Measurements from ENCODE around the gene GCAT. TPM values are rescaled to one million over a fixed set of nuclear protein-coding genes. Genes with fewer than 3 reads are reported as not detected.
"Not testable (repeated sequence)": the region's sequence is repeated elsewhere in the genome, so short reads cannot be mapped to it uniquely, and the experiment has no call there.

GCAT gene
- total RNA-seq, 1 experiment from 2014 or later = 23.5 TPM

GRCh38 chr22:37782340-37783168 is 25.2 kb upstream of the GCAT start:
- peak; percentile 59 for DNase-seq (ENCODE audit: low spot score)

- peak; percentile 48 for DNase-seq (ENCODE audit: low spot score)
These were observed 22.8 kb upstream of the GCAT start for GRCh38 chr22:37784829-37785495.

GRCh38 chr22:37790234-37790633 is 17.5 kb upstream of the GCAT start:
- no peak for DNase-seq (ENCODE audit: low spot score)

GRCh38 chr22:37792494-37792893 is 15.2 kb upstream of the GCAT start:
- no peak for DNase-seq (ENCODE audit: low spot score)

GRCh38 chr22:37794376-37794775 is 13.4 kb upstream of the GCAT start:
- no peak for DNase-seq (ENCODE audit: low spot score)

GRCh38 chr22:37796079-37796478 is 11.7 kb upstream of the GCAT start:
- no peak for DNase-seq (ENCODE audit: low spot score)

- not testable (repeated sequence) for DNase-seq (ENCODE audit: low spot score)
These were observed 10.5 kb upstream of the GCAT start for GRCh38 chr22:37797259-37797658.

- no peak for DNase-seq (ENCODE audit: low spot score)
These were observed 9.7 kb upstream of the GCAT start for GRCh38 chr22:37797874-37798500.

- not testable (repeated sequence) for DNase-seq (ENCODE audit: low spot score)
These were observed 7.8 kb upstream of the GCAT start for GRCh38 chr22:37799979-37800378.

- DNase-seq (ENCODE audit: low spot score) = no peak
These were observed 5.8 kb upstream of the GCAT start for GRCh38 chr22:37801946-37802309.

GRCh38 chr22:37802310-37803194 is 5.2 kb upstream of the GCAT start:
- DNase-seq (ENCODE audit: low spot score) = no peak

GRCh38 chr22:37803195-37803638 is 4.5 kb upstream of the GCAT start:
- no peak for DNase-seq (ENCODE audit: low spot score)

- DNase-seq (ENCODE audit: low spot score) = no peak
These were observed 3.9 kb upstream of the GCAT start for GRCh38 chr22:37803639-37804351.

- DNase-seq (ENCODE audit: low spot score) = no peak
These were observed 3.3 kb upstream of the GCAT start for GRCh38 chr22:37804352-37804880.

- peak; percentile 83 for DNase-seq (ENCODE audit: low spot score)
These were observed 2.6 kb upstream of the GCAT start for GRCh38 chr22:37804881-37805809.

GRCh38 chr22:37805810-37806277 is 1.9 kb upstream of the GCAT start:
- no peak for DNase-seq (ENCODE audit: low spot score)

- DNase-seq (ENCODE audit: low spot score) = peak; percentile 34
These were observed 1.1 kb upstream of the GCAT start for GRCh38 chr22:37806409-37807333.

- no peak for DNase-seq (ENCODE audit: low spot score)
These were observed 542 bp downstream of the GCAT start for GRCh38 chr22:37808294-37808657.

Measured in HT-29 (cell line).